ENCODE data around the gene MYO9A.

DNA sequence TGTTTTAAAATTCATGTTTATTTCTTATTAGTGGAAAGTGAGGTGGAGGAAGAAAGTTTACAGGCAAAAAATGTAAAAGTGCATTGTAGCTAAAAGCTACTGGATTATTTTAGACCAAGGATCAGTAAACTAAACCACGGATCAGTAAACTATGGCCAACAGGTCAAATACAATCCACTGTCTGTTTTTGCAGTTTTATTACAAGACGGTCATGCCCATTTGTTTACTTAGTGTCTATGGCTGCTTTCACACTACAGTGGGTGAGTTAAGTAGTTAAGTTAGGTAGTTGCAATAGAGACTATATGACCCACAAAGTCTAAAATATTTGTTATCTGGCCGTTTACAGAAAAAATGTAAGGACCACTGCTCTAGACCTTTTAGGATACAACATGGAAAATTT lies 225.6 kb downstream of the MYO9A start:
- TF ChIP-seq, protein P1, sequence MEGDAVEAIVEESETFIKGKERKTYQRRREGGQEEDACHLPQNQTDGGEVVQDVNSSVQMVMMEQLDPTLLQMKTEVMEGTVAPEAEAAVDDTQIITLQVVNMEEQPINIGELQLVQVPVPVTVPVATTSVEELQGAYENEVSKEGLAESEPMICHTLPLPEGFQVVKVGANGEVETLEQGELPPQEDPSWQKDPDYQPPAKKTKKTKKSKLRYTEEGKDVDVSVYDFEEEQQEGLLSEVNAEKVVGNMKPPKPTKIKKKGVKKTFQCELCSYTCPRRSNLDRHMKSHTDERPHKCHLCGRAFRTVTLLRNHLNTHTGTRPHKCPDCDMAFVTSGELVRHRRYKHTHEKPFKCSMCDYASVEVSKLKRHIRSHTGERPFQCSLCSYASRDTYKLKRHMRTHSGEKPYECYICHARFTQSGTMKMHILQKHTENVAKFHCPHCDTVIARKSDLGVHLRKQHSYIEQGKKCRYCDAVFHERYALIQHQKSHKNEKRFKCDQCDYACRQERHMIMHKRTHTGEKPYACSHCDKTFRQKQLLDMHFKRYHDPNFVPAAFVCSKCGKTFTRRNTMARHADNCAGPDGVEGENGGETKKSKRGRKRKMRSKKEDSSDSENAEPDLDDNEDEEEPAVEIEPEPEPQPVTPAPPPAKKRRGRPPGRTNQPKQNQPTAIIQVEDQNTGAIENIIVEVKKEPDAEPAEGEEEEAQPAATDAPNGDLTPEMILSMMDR (IDR thresholded peaks at IDR 0.05) = no peak
- TF ChIP-seq POLR2A (IDR thresholded peaks at IDR 0.05) = no peak

Measured in thyroid gland (tissue), 4 donors.